VCaP (cell line): ENCODE data around the gene PSORS1C1.

Experiments used
- H3K27ac ChIP-seq: fragments of 450-650 bp; 2 replicates; pipeline ENCODE4 v1.5.1; 2017
- CTCF ChIP-seq: fragments of 450-650 bp; conservative IDR thresholded peaks from 2 replicates; pipeline ENCODE4 v1.5.1; 2017; ENCODE audit warnings: mild to moderate bottlenecking, moderate library complexity

PSORS1C1 gene

GRCh38 chr6:31178143-31179041, 63.8 kb downstream of the PSORS1C1 start:
- no peak for TF ChIP-seq CTCF
- H3K27ac ChIP-seq, result peak overlapping the region; percentile 75

GRCh38 chr6:31179042-31179386, 64.4 kb downstream of the PSORS1C1 start:
- TF ChIP-seq CTCF, result no peak
- H3K27ac ChIP-seq, result peak overlapping the region; percentile 75

- TF ChIP-seq CTCF, result no peak
- peak overlapping the region; percentile 75 for H3K27ac ChIP-seq
These were observed 65.3 kb downstream of the PSORS1C1 start for GRCh38 chr6:31179896-31180295.

GRCh38 chr6:31180500-31180899, 65.9 kb downstream of the PSORS1C1 start:
- no peak for TF ChIP-seq CTCF
- no peak overlapping the region; the same call in 1 of the 2 replicates for H3K27ac ChIP-seq

GRCh38 chr6:31183287-31183686, 68.7 kb downstream of the PSORS1C1 start:
- peak overlapping the region; percentile 95 for H3K27ac ChIP-seq

- H3K27ac ChIP-seq, result peak overlapping the region; percentile 95
These were observed 69.3 kb downstream of the PSORS1C1 start for GRCh38 chr6:31183859-31184258.

- H3K27ac ChIP-seq, result peak overlapping the region; percentile 95
These were observed 71.1 kb downstream of the PSORS1C1 start for GRCh38 chr6:31185695-31186051.

GRCh38 chr6:31186052-31186734, 71.6 kb downstream of the PSORS1C1 start:
- no peak for TF ChIP-seq CTCF
- peak overlapping the region; percentile 95 for H3K27ac ChIP-seq

- peak overlapping the region; percentile 95 for H3K27ac ChIP-seq
- no peak for TF ChIP-seq CTCF
These were observed 73.2 kb downstream of the PSORS1C1 start for GRCh38 chr6:31187780-31188194.

- peak overlapping the region; percentile 95; the same call in 1 of the 2 replicates for H3K27ac ChIP-seq
These were observed 74.6 kb downstream of the PSORS1C1 start for GRCh38 chr6:31189223-31189622.
